Activated naive CD4-positive, alpha-beta T cell treated with Interleukin-2 at 50 U/mL for 16 hours (primary cell): ENCODE data around the gene ZFAND3.
"Not testable (repeated sequence)": the region's sequence is repeated elsewhere in the genome, so short reads cannot be mapped to it uniquely, and the experiment has no call there.

ENCODE experiments used
- DNase-seq: peaks from one replicate; pipeline ENCODE4 v3.0.0-alpha.2; 2020

Gene ZFAND3

DNA sequence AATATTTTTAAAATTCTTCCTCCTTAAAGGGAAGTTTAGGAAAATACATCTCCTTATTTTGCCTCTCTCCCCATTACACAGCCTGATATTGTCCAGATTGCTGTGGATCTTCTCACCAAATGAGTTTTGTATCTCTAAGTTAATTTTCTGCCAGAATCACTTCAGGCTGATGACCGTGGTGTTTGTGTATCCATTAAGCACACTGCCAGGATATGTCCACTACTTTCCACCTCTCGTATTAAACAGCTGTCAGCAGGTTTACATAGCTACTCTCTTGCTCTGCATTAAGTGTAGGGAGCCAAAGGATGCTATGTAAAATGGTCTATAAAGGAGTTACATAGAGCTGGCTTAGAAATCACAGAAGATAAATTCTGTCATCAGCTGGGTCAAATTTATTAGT is 201.1 kb downstream of the ZFAND3 start:
- DNase-seq = no peak

GRCh38 chr6:38021029-38021428 is 201.5 kb downstream of the ZFAND3 start:
- DNase-seq = no peak

DNA sequence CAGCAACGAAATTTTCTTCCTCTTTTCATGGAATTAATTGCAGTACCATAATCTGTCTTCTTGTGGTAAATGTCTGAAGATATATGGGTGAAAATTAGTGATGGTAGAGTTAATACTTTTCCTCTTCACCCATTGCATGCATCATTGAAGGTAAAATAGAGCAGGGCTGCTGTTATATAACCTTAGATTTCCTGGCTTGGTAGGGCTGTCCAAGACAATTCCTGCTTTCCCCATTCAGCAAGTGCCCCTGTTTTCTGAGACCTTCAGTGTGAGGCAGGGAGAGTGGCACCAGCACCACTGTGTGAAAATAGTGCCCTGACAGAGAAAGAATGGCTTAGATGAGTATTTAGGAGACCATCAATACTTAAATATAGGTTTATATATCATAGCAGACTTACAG is 202.0 kb downstream of the ZFAND3 start:
- DNase-seq = no peak

DNA sequence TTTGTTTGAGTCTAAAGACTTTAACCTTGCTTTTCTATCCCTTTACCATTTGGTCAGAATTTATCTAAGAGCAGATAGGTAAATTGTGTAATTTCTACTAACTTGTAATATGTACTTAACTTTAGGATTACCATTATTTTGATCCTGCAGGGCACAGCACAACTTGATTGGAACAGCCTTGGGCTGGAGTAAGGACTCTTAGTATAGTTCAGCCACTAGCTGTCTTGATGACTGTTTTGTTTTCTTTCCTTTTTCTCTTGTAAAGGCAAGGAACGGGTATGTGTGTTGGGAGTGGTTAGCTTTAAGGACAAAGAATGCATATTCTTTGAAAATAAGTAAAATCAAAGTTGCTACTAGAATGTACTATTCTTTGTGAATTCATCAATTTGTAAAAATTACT is 203.2 kb downstream of the ZFAND3 start:
- no peak for DNase-seq

GRCh38 chr6:38024908-38025307 is 205.4 kb downstream of the ZFAND3 start:
- DNase-seq = no peak

DNA sequence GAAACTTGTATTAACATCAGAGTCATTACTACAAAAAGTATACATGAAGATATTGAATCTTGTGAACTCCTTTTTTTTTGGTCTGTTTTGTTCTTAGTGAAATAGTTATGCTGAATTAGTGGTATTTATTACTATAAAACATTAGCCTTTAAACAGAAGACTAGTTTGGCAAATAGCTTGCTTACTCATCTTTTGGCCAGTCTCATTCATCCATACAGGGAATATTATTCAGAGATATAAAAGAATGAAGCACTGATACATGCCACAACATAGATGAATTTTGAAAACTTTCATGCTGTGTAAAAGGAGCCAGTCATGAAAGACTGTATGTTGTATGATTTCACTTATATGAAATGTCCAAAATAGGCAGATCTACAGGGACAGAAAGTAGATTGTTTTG is 205.9 kb downstream of the ZFAND3 start:
- no peak for DNase-seq

GRCh38 chr6:38027685-38028373 is 208.3 kb downstream of the ZFAND3 start:
- no peak for DNase-seq

DNA sequence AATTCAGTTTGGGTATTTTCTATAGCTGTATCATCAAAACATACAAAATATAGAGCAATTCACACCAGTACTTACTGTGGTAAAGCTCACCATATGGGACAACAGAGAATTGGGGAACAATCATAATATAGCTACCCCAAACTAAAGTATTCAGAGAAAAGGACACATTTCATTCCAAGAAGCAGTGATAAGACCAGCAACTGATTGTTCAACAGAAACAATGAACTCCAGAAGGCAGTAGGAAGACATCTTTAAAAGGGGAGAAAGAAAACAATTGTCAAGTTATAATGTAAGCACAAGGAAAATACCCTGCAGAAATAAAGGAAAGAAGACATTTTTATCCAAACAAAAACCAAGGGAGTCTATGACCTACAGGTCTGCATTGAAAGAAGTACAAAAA is 210.9 kb downstream of the ZFAND3 start:
- DNase-seq = no peak

- DNase-seq = no peak
These were observed 213.3 kb downstream of the ZFAND3 start for GRCh38 chr6:38032797-38033196.

- no peak for DNase-seq
These were observed 214.0 kb downstream of the ZFAND3 start for GRCh38 chr6:38033442-38033982.

- DNase-seq = no peak
These were observed 214.9 kb downstream of the ZFAND3 start for GRCh38 chr6:38034274-38034914.

DNA sequence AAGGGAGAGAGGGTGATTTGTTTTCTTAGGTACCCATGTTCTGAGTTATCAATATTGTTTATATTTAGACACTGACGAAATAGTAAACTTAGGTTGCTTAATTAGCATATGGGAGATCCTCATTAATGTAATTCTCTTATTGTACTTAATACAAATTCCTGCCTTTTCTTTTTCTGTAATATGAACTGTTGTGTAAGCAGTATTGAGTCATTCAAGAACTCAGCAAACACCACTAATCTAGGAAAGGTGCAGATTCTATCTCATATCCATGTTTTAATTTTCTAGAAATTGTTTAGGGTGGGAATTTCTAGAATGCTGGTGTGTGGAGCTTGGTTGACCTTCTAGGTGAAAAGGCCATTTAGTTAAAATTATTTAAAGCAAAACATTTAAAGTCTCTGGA is 216.0 kb downstream of the ZFAND3 start:
- no peak for DNase-seq

DNA sequence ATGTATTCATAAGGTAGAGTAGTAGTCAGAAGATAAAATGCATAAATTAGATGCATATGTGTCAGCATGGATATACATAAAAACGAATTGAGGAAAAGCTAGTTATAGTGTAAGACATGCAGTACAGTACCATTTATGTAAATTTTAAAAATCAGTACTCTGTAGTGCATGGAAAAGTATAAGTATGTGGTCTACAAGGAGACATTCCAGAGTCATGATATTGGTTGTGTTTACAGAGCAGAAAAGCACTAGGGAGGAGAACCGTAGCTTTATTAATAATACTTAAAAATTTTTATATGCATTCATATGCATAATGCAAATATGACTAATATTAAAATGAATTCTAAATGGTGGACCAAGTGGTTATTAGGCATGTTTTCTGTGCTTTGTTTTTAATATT is 220.0 kb downstream of the ZFAND3 start:
- DNase-seq = no peak

DNA sequence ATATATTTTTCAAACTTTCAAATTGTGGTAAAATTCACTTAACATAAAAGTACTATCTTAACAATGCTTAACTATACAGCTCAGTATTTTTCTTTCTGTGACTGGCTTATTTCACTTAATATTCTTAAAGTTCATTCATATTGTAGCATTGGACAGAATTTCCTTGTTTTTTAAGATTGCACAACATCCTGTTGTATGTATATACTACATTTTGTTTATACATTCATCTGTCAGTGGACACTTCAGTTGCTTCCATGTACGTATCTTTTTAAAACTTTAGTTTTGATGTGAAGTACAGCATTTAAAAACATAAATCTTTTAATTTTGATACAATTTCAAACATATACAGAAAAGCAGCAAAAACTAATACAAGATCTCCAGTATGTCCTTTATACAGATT is 220.7 kb downstream of the ZFAND3 start:
- no peak for DNase-seq

- no peak for DNase-seq
These were observed 223.8 kb downstream of the ZFAND3 start for GRCh38 chr6:38043259-38043753.

DNA sequence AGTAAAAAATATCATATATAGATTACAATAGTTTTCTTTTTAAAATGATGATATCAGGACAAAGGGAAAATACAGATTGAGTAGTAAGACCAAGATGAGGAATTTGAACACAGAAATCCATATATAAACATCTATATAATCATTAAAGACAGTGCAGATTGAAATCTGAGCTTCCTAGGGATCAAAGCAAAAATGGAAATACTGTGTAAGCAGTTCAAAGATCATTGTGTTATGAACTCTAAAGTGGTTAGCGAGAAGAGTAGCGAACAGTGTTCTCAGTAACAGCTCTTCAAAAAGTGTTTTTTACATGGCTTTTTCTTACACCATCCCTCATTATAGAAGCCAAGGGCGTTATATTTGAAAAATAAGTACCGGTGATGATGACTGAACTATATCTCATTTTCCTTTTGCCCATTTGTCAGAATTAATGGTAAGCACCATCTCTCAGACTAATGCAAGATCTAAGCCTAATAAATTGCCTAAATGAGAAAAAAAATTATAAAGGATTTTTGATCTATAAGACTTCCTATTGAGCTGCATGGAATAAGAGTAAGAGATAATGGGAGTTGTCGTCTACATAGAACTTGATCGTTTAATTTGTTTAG is 226.3 kb downstream of the ZFAND3 start:
- DNase-seq = no peak

DNA sequence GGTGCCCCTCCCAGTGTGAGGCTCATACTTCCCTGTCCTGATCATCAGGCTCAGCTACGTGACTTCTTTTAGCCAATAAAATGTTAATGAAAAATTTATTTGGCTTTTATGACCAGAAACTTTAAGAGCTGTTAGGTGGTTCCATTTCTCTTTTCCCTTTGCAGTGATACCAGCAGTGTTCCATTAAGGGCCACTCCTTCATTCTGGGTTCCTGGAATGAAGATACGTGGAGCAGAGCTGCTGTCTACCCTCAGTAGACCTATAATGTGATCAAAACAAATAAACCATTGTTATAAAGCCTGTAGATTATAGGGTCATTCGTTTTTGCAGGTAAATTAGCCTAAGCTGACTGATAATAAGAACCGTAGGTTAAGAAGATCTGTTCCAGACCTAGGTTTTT is 228.0 kb downstream of the ZFAND3 start:
- DNase-seq = no peak

- DNase-seq = not testable (repeated sequence)
These were observed 230.4 kb downstream of the ZFAND3 start for GRCh38 chr6:38049861-38050397.

GRCh38 chr6:38051819-38052434 is 232.4 kb downstream of the ZFAND3 start:
- no peak for DNase-seq

- no peak for DNase-seq
These were observed 235.1 kb downstream of the ZFAND3 start for GRCh38 chr6:38054527-38055202.

DNA sequence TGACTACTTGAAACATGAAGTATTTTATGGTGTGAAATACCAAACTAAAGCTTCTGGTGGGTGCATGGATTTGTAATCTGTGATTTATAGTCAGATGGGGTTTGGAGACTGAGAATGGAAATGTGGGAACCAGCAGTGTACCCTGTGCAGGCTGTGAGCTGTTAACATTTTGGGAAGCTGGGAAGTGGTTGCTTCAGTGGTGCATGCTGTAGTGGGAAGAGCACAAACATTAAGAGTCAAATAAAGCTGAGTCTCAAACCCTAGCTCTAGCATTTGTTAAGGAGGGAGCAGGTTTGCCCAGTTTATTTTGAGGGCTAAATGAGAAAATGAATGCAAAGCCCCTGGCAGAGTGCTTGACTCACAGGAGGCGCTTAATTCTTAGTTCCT is 235.7 kb downstream of the ZFAND3 start:
- no peak for DNase-seq

GRCh38 chr6:38056361-38056760 is 236.8 kb downstream of the ZFAND3 start:
- DNase-seq = no peak

GRCh38 chr6:38057994-38058393 is 238.5 kb downstream of the ZFAND3 start:
- peak; percentile 66 for DNase-seq
